Measurements from ENCODE around the gene SMURF1. TPM values are rescaled to one million over a fixed set of nuclear protein-coding genes. Genes with fewer than 3 reads are reported as not detected.

SMURF1 gene
- total RNA-seq, 6 experiments from 2014 or later = 8.8 to 14.1 (median 10.9) TPM

GRCh38 chr7:99133766-99134564 is 9.9 kb downstream of the SMURF1 start:
- intact Hi-C loops (cut with DNase I) = no loop called here
- DNase-seq = no peak
- Histone ChIP-seq H3K4me1 (peaks cover 0 to 42% (median 14%) of the 10 kb centered on the region in 4 donors), H3K36me3 (no peaks in the 10 kb centered on the region), H3K27me3 (no peaks in the 10 kb centered on the region), H3K4me3 (no peak overlapping the region), H3K27ac (peak overlapping the region in 1 of 3 donors; percentile 3), H3K9me3 (no peaks in the 10 kb centered on the region)
- TF ChIP-seq CTCF (IDR thresholded peaks at IDR 0.05) = no peak
- no peak for TF ChIP-seq POLR2A (IDR thresholded peaks at IDR 0.05)
- 54% methylated on average over 9 of the region's 9 CpGs for WGBS (ENCODE audit: insufficient coverage, low coverage, low lambda C conversion rate, missing lambda C conversion rate)
- ATAC-seq = peak in 3 of 4 donors; percentile 29 to 46 (median 38)

- ATAC-seq = peak in 2 of 4 donors; percentile 25 to 70
- peaks cover 0 to 44% (median 15%) of the 10 kb centered on the region in 4 donors for H3K4me1 ChIP-seq
Observed at GRCh38 chr7:99132595-99133321, 11.2 kb downstream of the SMURF1 start.

GRCh38 chr7:99131290-99131689 is 12.6 kb downstream of the SMURF1 start:
- Histone ChIP-seq H3K9me3 (no peaks in the 10 kb centered on the region), H3K4me3 (no peak overlapping the region), H3K27ac (no peak overlapping the region), H3K27me3 (no peaks in the 10 kb centered on the region), H3K4me1 (peaks cover 0 to 56% (median 21%) of the 10 kb centered on the region in 4 donors), H3K36me3 (no peaks in the 10 kb centered on the region)
- no peak for DNase-seq
- 73% methylated on average over 2 of the region's 2 CpGs for WGBS (ENCODE audit: insufficient coverage, low coverage, low lambda C conversion rate, missing lambda C conversion rate)
- no peak for TF ChIP-seq POLR2A (IDR thresholded peaks at IDR 0.05)
- intact Hi-C loops (cut with DNase I) = no loop called here
- ATAC-seq = no peak

More at GRCh38 chr7:99132595-99133321, 11.2 kb downstream of the SMURF1 start:
- Histone ChIP-seq H3K9me3 (no peaks in the 10 kb centered on the region), H3K27ac (no peak overlapping the region), H3K4me3 (no peak overlapping the region), H3K36me3 (no peaks in the 10 kb centered on the region), H3K27me3 (no peaks in the 10 kb centered on the region)
- 27% methylated on average over 3 of the region's 8 CpGs for WGBS (ENCODE audit: insufficient coverage, low coverage, low lambda C conversion rate, missing lambda C conversion rate)
- TF ChIP-seq CTCF (IDR thresholded peaks at IDR 0.05) (no peak), POLR2A (IDR thresholded peaks at IDR 0.05) (no peak)
- intact Hi-C loops (cut with DNase I) = no loop called here
- DNase-seq = peak in 1 of 3 donors; percentile 44

DNA sequence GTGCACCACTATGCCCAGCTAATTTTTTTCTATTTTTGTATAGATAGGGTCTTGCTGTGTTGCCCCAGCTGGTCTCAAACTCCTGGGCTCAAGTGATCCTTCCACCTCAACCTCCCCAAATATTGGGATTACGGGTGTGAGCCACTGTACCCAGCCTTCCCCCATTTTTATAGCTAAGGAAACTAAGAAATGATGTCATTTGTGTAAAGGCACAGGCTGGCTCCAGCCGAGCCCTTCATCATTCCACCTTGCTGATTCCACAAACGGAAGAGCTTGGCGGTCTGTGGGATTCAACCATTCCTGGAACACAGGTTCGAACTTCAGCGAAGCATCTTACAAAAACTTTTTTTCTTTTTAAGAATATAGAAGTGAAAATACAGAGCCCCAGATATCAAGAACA is 14.4 kb downstream of the SMURF1 start:
- Histone ChIP-seq H3K9me3 (no peaks in the 10 kb centered on the region), H3K4me3 (no peak overlapping the region), H3K27me3 (no peaks in the 10 kb centered on the region), H3K4me1 (peaks cover 0 to 63% (median 24%) of the 10 kb centered on the region in 4 donors), H3K36me3 (no peaks in the 10 kb centered on the region), H3K27ac (peak overlapping the region in 2 of 3 donors; percentile 54 to 69)
- WGBS (ENCODE audit: insufficient coverage, low coverage, low lambda C conversion rate, missing lambda C conversion rate) = 89% methylated on average over 6 of the region's 6 CpGs
- TF ChIP-seq POLR2A (IDR thresholded peaks at IDR 0.05) (no peak), CTCF (IDR thresholded peaks at IDR 0.05) (no peak)
- intact Hi-C loops (cut with DNase I) = no loop called here
- ATAC-seq (no peak), DNase-seq (no peak)

DNA sequence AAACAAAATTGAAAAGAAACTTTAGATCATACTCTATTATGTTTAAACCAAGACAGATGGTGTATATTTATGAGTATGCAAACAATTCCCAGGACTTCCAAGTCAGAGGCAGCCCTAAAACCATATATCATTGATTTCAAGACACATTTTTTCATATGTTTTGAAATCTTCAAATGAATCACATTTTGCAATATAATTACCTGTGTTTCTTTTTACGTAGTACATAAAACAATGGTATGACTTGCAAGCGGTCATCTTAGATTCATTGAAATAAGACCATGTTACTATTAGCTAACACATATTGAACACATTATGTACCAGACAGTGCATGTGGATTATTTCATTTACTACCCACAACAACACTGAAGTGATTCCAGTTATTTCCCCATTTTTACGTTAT is 14.9 kb downstream of the SMURF1 start:
- no peak for ATAC-seq
- no peak for TF ChIP-seq CTCF (IDR thresholded peaks at IDR 0.05)
- TF ChIP-seq POLR2A (IDR thresholded peaks at IDR 0.05) = no peak
- no peak for DNase-seq
- H3K4me3 ChIP-seq = no peak overlapping the region
- intact Hi-C loops (cut with DNase I) = no loop called here
- 82% methylated on average over 3 of the region's 3 CpGs for WGBS (ENCODE audit: insufficient coverage, low coverage, low lambda C conversion rate, missing lambda C conversion rate)
- H3K9me3 ChIP-seq = no peaks in the 10 kb centered on the region
- no peaks in the 10 kb centered on the region for H3K36me3 ChIP-seq
- peaks cover 0 to 64% (median 27%) of the 10 kb centered on the region in 4 donors for H3K4me1 ChIP-seq
- H3K27ac ChIP-seq = peak overlapping the region in 2 of 3 donors; percentile 54 to 69
- no peaks in the 10 kb centered on the region for H3K27me3 ChIP-seq
